HG03097 (cell line): ENCODE data around the gene OVAAL.
"Not testable (repeated sequence)": the region's sequence is repeated elsewhere in the genome, so short reads cannot be mapped to it uniquely, and the experiment has no call there.

Experiments
- ATAC-seq: cut with Tn5 transposase; IDR thresholded peaks from one replicate; pipeline ENCODE4 v1.9.1; 2021; ENCODE audit not compliant: unreplicated experiment, low FRiP score

OVAAL gene

GRCh38 chr1:180540697-180541594 lies 17.8 kb upstream of the OVAAL start:
- ATAC-seq: no peak

- no peak for ATAC-seq
Measured at GRCh38 chr1:180542113-180542837, 16.5 kb upstream of the OVAAL start.

- no peak for ATAC-seq
Measured at GRCh38 chr1:180542838-180543145, 16.0 kb upstream of the OVAAL start.

GRCh38 chr1:180544050-180544449 lies 14.7 kb upstream of the OVAAL start:
- no peak for ATAC-seq

- no peak for ATAC-seq
Measured at GRCh38 chr1:180545991-180546390, 12.8 kb upstream of the OVAAL start.

- no peak for ATAC-seq
Measured at GRCh38 chr1:180548686-180549317, 10.0 kb upstream of the OVAAL start.

- not testable (repeated sequence) for ATAC-seq
Measured at GRCh38 chr1:180549770-180550169, 9.0 kb upstream of the OVAAL start.

GRCh38 chr1:180550241-180550640 lies 8.5 kb upstream of the OVAAL start:
- ATAC-seq: no peak

- ATAC-seq: no peak
Measured at GRCh38 chr1:180551997-180552396, 6.8 kb upstream of the OVAAL start.

- not testable (repeated sequence) for ATAC-seq
Measured at GRCh38 chr1:180553046-180553445, 5.7 kb upstream of the OVAAL start.

GRCh38 chr1:180555411-180555810 lies 3.4 kb upstream of the OVAAL start:
- ATAC-seq: no peak

- ATAC-seq: no peak
Measured at GRCh38 chr1:180560200-180560867, 1.6 kb downstream of the OVAAL start.

GRCh38 chr1:180560868-180561600 lies 2.3 kb downstream of the OVAAL start:
- no peak for ATAC-seq

- ATAC-seq: no peak
Measured at GRCh38 chr1:180562640-180563025, 3.9 kb downstream of the OVAAL start.

GRCh38 chr1:180563026-180563827 lies 4.5 kb downstream of the OVAAL start:
- ATAC-seq: no peak

GRCh38 chr1:180565121-180565871 lies 6.5 kb downstream of the OVAAL start:
- no peak for ATAC-seq

GRCh38 chr1:180566026-180566425 lies 7.3 kb downstream of the OVAAL start:
- ATAC-seq: no peak

- ATAC-seq: no peak
Measured at GRCh38 chr1:180566495-180566894, 7.7 kb downstream of the OVAAL start.

- no peak for ATAC-seq
Measured at GRCh38 chr1:180567654-180568053, 8.9 kb downstream of the OVAAL start.
